MM.1S (cell line): ENCODE measurements around the gene PIAS3.
A peak's percentile ranks its signal among the peaks of the same experiment; 100 is the strongest.

Experiments
- DNase-seq: peaks from one replicate; pipeline ENCODE4 v3.0.0-alpha.2; 2015
- H2AFZ ChIP-seq: fragments of 300-600 bp; sonication (generic); 2 replicates; pipeline ENCODE4 v1.6.0; 2016; ENCODE audit warnings: antibody characterized with exemption, low read length
- H3F3A ChIP-seq: fragments of 300-600 bp; sonication (generic); 2 replicates; pipeline ENCODE4 v1.6.1; 2016; ENCODE audit warnings: mild to moderate bottlenecking, antibody characterized with exemption, low read length, moderate library complexity, mixed read lengths; ENCODE audit not compliant: insufficient read depth
- H3K27ac ChIP-seq: fragments of 300-600 bp; sonication (generic); 2 replicates; pipeline ENCODE4 v1.5.1; 2016; ENCODE audit warnings: mild to moderate bottlenecking, low read length
- H3K27me3 ChIP-seq: fragments of 300-600 bp; sonication (generic); replicated peaks from 2 replicates; pipeline ENCODE4 v1.6.0; 2016; ENCODE audit warnings: low read length; ENCODE audit not compliant: insufficient read depth
- H3K36me3 ChIP-seq: fragments of 300-600 bp; sonication (generic); replicated peaks from 2 replicates; pipeline ENCODE4 v1.6.1; 2016; ENCODE audit warnings: mild to moderate bottlenecking, low read length, mixed read lengths; ENCODE audit not compliant: insufficient read depth
- H3K4me1 ChIP-seq: fragments of 300-600 bp; sonication (generic); 2 replicates; pipeline ENCODE4 v1.6.1; 2016; ENCODE audit warnings: low read length, mixed read lengths
- H3K4me2 ChIP-seq: fragments of 300-600 bp; sonication (generic); 2 replicates; pipeline ENCODE4 v1.6.0; 2016; ENCODE audit warnings: low read depth, low read length
- H3K4me3 ChIP-seq: fragments of 300-600 bp; sonication (generic); 2 replicates; pipeline ENCODE4 v1.5.1; 2016; ENCODE audit warnings: low read length, mixed read lengths
- H3K79me2 ChIP-seq: fragments of 300-600 bp; sonication (generic); 2 replicates; pipeline ENCODE4 v1.6.1; 2016; ENCODE audit warnings: mixed run types, low read length, mixed read lengths
- H3K9ac ChIP-seq: fragments of 300-600 bp; sonication (generic); 2 replicates; pipeline ENCODE4 v1.6.1; 2016; ENCODE audit warnings: low read length, mixed read lengths
- H3K9me2 ChIP-seq: fragments of 300-600 bp; sonication (generic); replicated peaks from 2 replicates; pipeline ENCODE4 v1.6.1; 2016; ENCODE audit warnings: mild to moderate bottlenecking, low read length, mixed read lengths; ENCODE audit not compliant: insufficient read depth
- H3K9me3 ChIP-seq: fragments of 300-600 bp; sonication (generic); replicated peaks from 2 replicates; pipeline ENCODE4 v1.6.1; 2016; ENCODE audit warnings: mild to moderate bottlenecking, low read length, mixed read lengths; ENCODE audit not compliant: insufficient read depth
- H4K20me1 ChIP-seq: fragments of 300-600 bp; sonication (generic); 2 replicates; pipeline ENCODE4 v1.6.1; 2016; ENCODE audit warnings: mild to moderate bottlenecking, low read length, moderate library complexity, mixed read lengths; ENCODE audit not compliant: insufficient read depth
- EZH2 ChIP-seq: fragments of 300-600 bp; sonication (generic); optimal IDR thresholded peaks from 2 replicates; pipeline ENCODE3; 2017; ENCODE audit warnings: low read depth, mild to moderate bottlenecking, antibody characterized with exemption, low read length, mixed read lengths
- EZH2phosphoT487 ChIP-seq: fragments of 300-600 bp; sonication (generic); IDR thresholded peaks from 2 replicates; pipeline ENCODE4 v1.6.1; 2018; ENCODE audit warnings: antibody characterized with exemption, low read length
- TF ChIP-seq, protein P1 (sequence below): fragments of 300-600 bp; sonication (generic); IDR thresholded peaks from 2 replicates; pipeline ENCODE4 v1.5.1; 2016; ENCODE audit warnings: antibody characterized with exemption, low read length, mixed read lengths

Gene PIAS3

DNA sequence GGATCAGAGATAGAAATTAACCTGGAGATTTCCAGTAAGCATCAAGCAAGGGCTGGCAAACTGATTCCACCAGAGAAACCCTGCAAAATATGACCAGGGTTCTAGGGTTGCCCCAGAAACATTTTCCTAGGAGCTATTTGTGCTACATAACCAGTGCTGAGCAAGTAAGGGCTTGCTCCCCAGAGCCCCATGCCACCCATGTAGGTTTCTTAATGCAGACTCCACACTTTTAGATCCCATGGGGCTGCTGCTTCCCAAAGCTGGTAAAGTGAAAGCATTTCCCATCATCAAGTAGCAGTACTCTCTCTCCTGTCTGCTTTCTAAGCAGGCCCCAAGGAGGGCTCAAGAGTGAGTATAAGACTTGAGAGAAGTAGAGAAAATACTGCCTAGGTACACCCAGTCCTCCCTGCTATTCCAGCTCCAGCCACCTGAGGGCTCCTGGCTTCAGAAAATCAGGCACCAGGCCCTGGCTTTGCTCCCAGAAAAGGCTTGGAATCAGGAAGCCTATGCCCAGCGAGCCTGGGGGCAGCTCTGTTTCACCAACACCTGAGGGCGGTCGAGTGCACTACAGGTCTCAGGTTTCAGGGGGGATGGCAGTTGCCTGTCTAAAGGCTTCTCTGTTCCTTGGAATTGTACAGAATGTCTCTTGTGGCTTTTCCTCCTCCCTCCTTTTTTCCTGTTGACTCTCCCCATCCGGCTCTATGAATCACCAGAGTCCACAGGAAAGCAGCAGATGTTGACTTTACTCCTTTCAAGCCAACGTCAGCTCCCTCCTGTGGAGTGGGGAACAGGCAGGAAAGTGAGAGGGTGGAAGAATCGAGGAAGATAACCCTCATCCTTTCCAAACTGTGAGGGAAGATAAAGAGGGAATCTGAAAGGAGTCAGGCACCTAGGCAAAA lies 33.0 kb upstream of the PIAS3 start:
- Histone ChIP-seq H3K36me3 (no peaks in the 10 kb centered on the region), H3K9me3 (no peaks in the 10 kb centered on the region), H3K4me2 (no peak overlapping the region), H3K9ac (no peak overlapping the region), H3K4me1 (no peaks in the 10 kb centered on the region), H3K9me2 (no peaks in the 10 kb centered on the region), H3F3A (no peaks in the 10 kb centered on the region), H3K79me2 (no peaks in the 10 kb centered on the region), H3K27ac (no peak overlapping the region), H4K20me1 (no peaks in the 10 kb centered on the region), H2AFZ (0 out of 2 replicates have a peak overlapping the region, but pooled peaks have one; percentile 0), H3K27me3 (no peaks in the 10 kb centered on the region), H3K4me3 (no peak overlapping the region)
- TF ChIP-seq EZH2phosphoT487 (no peak), EZH2 (no peak)
- TF ChIP-seq, protein P1, sequence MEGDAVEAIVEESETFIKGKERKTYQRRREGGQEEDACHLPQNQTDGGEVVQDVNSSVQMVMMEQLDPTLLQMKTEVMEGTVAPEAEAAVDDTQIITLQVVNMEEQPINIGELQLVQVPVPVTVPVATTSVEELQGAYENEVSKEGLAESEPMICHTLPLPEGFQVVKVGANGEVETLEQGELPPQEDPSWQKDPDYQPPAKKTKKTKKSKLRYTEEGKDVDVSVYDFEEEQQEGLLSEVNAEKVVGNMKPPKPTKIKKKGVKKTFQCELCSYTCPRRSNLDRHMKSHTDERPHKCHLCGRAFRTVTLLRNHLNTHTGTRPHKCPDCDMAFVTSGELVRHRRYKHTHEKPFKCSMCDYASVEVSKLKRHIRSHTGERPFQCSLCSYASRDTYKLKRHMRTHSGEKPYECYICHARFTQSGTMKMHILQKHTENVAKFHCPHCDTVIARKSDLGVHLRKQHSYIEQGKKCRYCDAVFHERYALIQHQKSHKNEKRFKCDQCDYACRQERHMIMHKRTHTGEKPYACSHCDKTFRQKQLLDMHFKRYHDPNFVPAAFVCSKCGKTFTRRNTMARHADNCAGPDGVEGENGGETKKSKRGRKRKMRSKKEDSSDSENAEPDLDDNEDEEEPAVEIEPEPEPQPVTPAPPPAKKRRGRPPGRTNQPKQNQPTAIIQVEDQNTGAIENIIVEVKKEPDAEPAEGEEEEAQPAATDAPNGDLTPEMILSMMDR, result peak; percentile 90
- DNase-seq, result peak; percentile 61

DNA sequence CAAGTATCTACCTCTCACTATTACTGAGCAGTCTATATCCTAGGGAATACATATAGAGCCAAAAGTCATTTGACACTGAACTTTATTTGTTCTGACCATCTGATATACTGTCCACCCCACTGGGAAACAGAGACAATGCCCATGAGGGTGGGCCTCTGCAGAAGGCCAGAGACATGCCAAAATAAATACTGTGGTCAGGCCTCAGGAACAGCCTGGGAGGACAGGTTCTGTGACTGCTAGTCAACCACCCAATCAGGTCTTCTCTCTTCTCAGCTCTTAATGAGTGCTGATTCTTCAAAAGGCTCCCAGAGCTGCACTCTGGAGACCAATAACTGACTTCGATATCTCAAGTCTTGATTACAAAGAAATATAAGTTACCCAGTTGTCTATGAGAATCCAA lies 32.3 kb upstream of the PIAS3 start:
- Histone ChIP-seq H3K4me3 (no peak overlapping the region), H3F3A (no peaks in the 10 kb centered on the region), H3K9me2 (no peaks in the 10 kb centered on the region), H3K4me2 (no peak overlapping the region), H3K79me2 (no peaks in the 10 kb centered on the region), H4K20me1 (no peaks in the 10 kb centered on the region), H3K9me3 (no peaks in the 10 kb centered on the region), H3K4me1 (no peaks in the 10 kb centered on the region), H2AFZ (no peak overlapping the region), H3K27me3 (no peaks in the 10 kb centered on the region), H3K27ac (no peak overlapping the region), H3K36me3 (no peaks in the 10 kb centered on the region), H3K9ac (no peak overlapping the region)
- no peak for DNase-seq
- TF ChIP-seq, protein P1, result no peak
- TF ChIP-seq EZH2 (no peak), EZH2phosphoT487 (no peak)

DNA sequence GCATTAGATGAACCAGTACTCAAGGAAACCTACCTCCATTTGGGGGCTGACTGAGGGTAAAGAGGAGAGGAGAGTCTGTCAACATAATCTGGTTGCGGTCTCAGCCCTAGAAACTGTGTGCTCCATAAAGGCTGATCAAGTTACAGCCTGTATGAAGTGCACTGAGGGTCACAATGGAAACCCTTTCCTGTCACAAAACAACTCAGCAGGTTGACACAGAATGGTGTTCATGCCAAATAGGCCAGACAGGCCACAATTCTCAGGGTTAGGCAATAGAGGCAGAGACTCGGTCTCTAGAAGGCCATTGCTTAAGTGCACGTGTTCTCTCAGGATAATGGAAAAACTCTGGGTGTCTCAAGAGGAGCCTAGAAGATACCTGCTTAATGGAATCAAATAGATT lies 30.8 kb upstream of the PIAS3 start:
- Histone ChIP-seq H3K4me2 (no peak overlapping the region), H3K4me3 (no peak overlapping the region), H3K9ac (no peak overlapping the region), H3K9me2 (no peaks in the 10 kb centered on the region), H3F3A (no peaks in the 10 kb centered on the region), H4K20me1 (no peaks in the 10 kb centered on the region), H3K27me3 (peaks cover 7% of the 10 kb centered on the region), H3K27ac (no peak overlapping the region), H3K36me3 (no peaks in the 10 kb centered on the region), H3K9me3 (no peaks in the 10 kb centered on the region), H3K79me2 (no peaks in the 10 kb centered on the region), H2AFZ (no peak overlapping the region), H3K4me1 (0 out of 2 replicates have a peak, but pooled peaks cover 4% of the 10 kb centered on the region)
- no peak for DNase-seq
- no peak for TF ChIP-seq EZH2
- no peak for TF ChIP-seq EZH2phosphoT487
- TF ChIP-seq, protein P1, result no peak
